Measurements from ENCODE around the gene CTIF.
"Not testable (repeated sequence)": the region's sequence is repeated elsewhere in the genome, so short reads cannot be mapped to it uniquely, and the experiment has no call there.

The CTIF gene

GRCh38 chr18:48641981-48642380 is 103.2 kb downstream of the CTIF start:
- no peak for DNase-seq (ENCODE audit: low read depth in 2 of 2)

- no peak for DNase-seq (ENCODE audit: low read depth in 2 of 2)
Observed at GRCh38 chr18:48642503-48642902, 103.7 kb downstream of the CTIF start.

DNA sequence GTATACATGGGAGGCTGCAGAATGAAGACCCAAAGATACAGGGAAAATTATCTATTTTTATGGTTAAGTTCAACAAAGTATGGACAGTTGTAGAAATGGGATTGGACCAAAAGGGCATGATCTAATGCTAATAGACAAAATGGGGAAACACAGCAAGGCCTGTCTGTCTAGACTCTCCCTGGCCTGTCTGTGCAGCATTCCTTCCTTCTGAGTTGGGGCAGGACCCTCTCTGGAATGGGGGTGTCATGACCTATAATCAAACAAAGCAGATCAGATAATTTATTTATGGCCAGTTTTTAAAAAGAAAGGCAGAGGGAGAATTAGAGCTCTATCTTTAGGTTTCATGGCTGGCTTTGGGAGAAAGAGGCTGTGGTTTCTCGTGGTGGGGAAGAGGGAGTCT is 104.4 kb downstream of the CTIF start:
- DNase-seq (ENCODE audit: low read depth in 2 of 2): no peak

DNA sequence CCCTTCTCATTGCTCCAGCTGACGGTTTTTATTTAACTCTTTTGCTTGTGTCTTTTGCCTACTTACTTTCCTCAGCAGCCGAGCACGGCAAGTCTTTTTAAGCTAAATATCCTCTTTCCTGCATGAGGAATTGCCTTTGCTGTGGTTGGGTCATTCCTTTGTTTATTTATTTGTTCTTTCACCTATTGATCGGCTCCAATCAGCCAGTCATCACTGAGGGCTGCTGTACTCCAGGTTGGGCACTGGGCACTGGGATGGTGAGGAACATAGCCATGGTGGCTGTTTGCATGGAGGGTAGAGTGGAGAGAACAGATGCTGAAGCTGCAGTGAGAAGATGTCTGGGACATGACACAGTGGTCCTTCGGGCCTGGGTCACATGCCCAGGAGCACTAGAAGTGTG is 105.2 kb downstream of the CTIF start:
- DNase-seq (ENCODE audit: low read depth in 2 of 2): no peak

- no peak for DNase-seq (ENCODE audit: low read depth in 2 of 2)
Observed at GRCh38 chr18:48645427-48646002, 106.7 kb downstream of the CTIF start.

DNA sequence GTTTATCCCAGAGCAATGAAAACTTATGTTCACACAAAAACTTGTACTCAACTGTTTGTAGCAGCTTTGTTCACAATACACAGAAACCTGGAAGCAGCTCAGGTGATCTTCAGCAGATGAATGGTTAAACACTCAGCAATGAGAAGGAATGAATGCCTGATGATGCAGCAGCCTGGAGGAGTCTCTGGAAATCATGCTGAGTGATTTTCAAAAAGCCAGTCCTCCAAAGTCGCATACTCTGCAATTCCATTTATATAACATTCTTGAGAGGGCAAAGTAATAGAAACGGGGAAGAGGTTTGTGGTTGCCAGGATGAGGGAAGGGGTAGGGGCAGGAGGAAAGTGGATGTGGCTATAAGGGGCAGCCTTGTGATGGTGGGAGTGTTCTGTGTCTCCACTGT is 108.1 kb downstream of the CTIF start:
- DNase-seq (ENCODE audit: low read depth in 2 of 2): no peak

GRCh38 chr18:48649231-48649630 is 110.4 kb downstream of the CTIF start:
- DNase-seq (ENCODE audit: low read depth in 2 of 2): no peak

DNA sequence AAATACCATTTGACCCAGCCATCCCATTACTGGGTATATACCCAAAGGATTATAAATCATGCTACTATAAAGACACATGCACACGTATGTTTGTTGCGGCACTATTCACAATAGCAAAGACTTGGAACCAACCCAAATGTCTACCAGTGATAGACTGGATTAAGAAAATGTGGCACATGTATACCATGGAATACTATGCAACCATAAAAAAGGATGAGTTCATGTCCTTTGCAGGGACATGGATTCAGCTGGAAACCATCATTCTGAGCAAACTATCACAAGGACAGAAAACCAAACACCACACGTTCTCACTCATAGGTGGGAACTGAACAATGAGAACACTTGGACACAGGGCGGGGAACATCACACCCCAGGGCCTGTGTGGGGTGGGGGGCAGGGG is 115.8 kb downstream of the CTIF start:
- not testable (repeated sequence) for DNase-seq (ENCODE audit: low read depth in 2 of 2)

- no peak for DNase-seq (ENCODE audit: low read depth in 2 of 2)
Observed at GRCh38 chr18:48655508-48655907, 116.7 kb downstream of the CTIF start.

GRCh38 chr18:48656176-48656575 is 117.3 kb downstream of the CTIF start:
- DNase-seq (ENCODE audit: low read depth in 2 of 2): no peak

GRCh38 chr18:48656582-48656981 is 117.8 kb downstream of the CTIF start:
- no peak for DNase-seq (ENCODE audit: low read depth in 2 of 2)

DNA sequence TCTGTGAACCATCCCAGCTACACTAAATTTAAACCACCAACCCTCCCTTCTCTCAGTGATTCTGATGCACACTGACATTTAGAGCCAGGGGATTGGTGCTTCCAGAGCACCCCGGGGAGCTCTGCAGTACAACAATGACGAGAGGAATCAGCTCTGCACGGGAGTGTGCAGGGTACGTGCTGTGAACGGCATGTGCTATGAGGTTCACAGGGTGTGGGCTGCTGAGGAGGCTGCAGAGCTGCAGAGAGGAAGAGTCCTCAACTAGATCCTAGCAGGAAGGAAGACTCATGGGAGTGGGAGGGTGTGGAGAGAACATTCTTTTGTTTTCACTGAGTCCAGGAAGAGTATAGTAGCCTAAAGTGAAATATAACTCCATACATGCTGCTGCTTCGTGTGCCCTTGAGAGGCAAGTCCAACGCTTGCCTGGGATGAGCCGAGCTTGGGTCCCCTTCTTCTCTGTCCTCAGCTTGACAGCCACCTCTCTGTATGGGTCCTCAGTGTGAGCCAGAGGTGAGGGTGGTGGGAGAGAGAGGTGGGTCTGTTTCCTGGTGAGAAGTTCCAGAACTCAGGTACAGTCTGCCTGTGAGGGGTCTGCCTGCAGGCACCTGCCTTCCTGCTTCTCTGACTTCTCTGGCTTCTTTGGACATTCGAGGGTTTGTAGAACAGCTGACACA is 118.8 kb downstream of the CTIF start:
- DNase-seq (ENCODE audit: low read depth in 2 of 2): no peak

DNA sequence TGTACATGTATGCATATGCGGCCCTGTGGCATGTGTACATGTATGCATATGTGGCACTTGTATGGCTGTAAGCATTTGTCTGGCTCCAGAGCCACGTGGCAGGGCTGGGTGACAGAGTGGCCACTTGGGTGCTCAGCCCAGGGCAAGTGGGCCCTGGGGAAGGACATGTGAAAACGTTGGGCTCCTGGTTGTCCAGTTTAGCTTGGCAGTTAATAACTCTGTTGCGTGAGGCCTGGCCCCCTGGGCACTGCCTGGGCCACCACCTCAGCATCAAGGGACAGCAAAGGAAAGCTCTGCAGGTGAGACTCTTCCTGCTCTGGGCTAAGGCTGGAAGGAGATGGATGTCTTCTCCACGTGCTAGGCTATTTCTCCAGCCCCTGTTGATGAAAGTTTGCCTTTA is 119.9 kb downstream of the CTIF start:
- no peak for DNase-seq (ENCODE audit: low read depth in 2 of 2)

- no peak for DNase-seq (ENCODE audit: low read depth in 2 of 2)
Observed at GRCh38 chr18:48659188-48660009, 120.6 kb downstream of the CTIF start.

- DNase-seq (ENCODE audit: low read depth in 2 of 2): no peak
Observed at GRCh38 chr18:48660346-48661228, 121.8 kb downstream of the CTIF start.

- DNase-seq (ENCODE audit: low read depth in 2 of 2): no peak
Observed at GRCh38 chr18:48661421-48661820, 122.6 kb downstream of the CTIF start.

DNA sequence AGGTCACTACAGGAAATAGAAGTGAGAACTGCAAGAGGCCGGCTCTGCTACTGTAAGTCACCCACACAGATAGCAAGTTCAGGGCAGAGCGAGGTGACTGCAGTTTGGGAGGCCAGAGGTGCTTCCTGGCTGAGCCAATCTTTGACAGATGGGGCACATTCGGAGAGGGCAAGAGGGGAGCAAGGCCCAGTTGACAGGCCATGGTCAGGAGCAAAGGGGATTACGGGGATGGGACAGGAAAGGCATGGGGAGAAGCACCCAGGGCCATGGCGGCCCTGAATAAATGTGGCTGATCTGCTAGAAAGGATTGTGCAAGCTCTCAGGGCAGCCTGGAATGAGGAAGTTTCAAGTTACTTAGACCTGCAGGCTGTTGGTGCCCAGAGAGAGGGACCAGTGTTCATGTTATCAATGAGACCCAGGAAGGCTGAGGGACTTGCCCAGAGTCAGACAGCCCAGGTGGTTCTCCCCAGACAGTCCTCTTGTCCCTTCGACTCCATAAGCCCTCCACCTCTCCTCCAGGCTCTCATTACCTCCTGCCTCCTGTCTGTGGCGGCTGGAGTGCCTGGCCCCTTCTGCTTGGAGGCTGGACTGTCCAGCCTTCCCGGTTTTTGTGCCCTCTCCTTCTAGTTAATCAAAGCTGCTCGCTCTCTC is 123.3 kb downstream of the CTIF start:
- no peak for DNase-seq (ENCODE audit: low read depth in 2 of 2)

- DNase-seq (ENCODE audit: low read depth in 2 of 2): no peak
Observed at GRCh38 chr18:48663096-48663930, 124.5 kb downstream of the CTIF start.

DNA sequence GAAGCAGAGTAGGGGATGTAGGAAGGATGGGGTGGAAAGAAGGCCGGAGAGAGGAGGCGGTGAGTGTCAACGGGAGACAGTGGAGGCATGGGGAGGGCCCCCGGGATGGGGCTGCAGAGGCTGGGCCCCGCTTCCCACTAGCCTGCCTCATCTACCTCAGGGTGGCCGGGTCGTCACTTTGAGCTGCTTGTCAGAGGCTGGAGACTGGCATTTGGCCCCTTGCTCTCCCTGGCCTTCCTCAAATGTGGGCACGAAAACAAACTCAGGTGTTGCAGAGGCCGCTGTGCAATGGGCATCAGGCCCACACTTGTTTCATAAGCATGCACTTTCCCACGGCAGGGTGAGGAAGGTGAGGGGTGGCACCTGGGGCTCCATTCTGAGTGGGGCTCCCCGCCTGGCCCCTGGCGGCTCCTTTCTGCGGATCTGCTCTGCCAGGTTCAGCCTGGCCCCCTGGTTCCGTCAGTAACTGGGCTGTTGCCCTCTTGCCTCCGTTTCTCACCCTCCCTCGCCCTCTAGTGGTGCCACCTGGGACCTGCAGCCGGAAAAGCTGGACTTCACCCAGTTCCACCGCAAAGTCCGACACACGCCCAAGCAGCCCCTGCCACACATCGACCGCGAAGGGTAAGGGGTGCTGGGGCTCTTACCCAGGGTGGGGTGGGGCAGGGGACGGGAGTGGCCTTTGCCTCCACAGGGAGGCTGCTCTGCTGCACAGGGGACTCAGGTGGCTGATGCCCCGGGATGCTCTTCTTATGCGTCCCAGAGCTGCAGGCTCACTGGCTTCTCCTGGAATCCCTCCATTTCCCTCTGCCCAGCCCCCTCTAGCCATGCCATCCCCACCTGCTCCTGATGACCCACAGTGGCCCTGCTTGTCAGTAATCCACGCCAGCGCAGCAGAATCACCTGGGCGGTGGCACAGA is 125.4 kb downstream of the CTIF start:
- peak in 1 of 2 donors; percentile 15 for DNase-seq (ENCODE audit: low read depth in 2 of 2)

All from stimulated activated CD8-positive, alpha-beta memory T cell treated with anti-CD3 and anti-CD28 coated beads, Interleukin-7, amount 100 ng/mL, for 4 hours (primary cell).